WTC11 (cell line): ENCODE data around the gene PGLYRP2. TPM values are rescaled to one million over a fixed set of nuclear protein-coding genes. Genes with fewer than 3 reads are reported as not detected.
A peak's percentile ranks its signal among the peaks of the same experiment; 100 is the strongest.

Source experiments
- ATAC-seq: fragments of 200-7000 bp; cut with Tn5 transposase; 2 replicates; pipeline ENCODE4 v1.10.0; 2021; ENCODE audit warnings: mild to moderate bottlenecking, moderate library complexity
- CTCF ChIA-PET: fragments of 300-600 bp; sonication (Branson Sonifier 250); formaldehyde crosslinking; loops from one replicate; lab custom pipeline; 2021; ENCODE audit warnings: antibody characterized with exemption; lab: Charles Lee
- POLR2A ChIA-PET: fragments of 350-600 bp; sonication (Branson Sonifier 250); formaldehyde crosslinking; loops from one replicate; lab custom pipeline; 2021; ENCODE audit warnings: antibody characterized with exemption; lab: Charles Lee
- DNase-seq: peaks from one replicate; pipeline ENCODE4 v3.0.0; 2021; ENCODE audit warnings: low spot score
- H3K27ac Mint-ChIP-seq: 2 replicates; pipeline ENCODE4 v1.8.0; 2021; ENCODE audit warnings: mixed read lengths
- H3K27me3 Mint-ChIP-seq: 2 replicates; pipeline ENCODE4 v1.8.0; 2021; ENCODE audit warnings: low read depth, mild to moderate bottlenecking, moderate library complexity, mixed read lengths
- H3K36me3 Mint-ChIP-seq: 2 replicates; pipeline ENCODE4 v1.8.0; 2021; ENCODE audit warnings: mixed read lengths
- H3K4me1 Mint-ChIP-seq: 2 replicates; pipeline ENCODE4 v1.8.0; 2022; ENCODE audit warnings: mixed read lengths
- H3K4me3 Mint-ChIP-seq: 2 replicates; pipeline ENCODE4 v1.8.0; 2021; ENCODE audit warnings: mild to moderate bottlenecking, moderate library complexity, mixed read lengths
- H3K9me3 Mint-ChIP-seq: 2 replicates; pipeline ENCODE4 v1.8.0; 2021; ENCODE audit warnings: mixed read lengths
- ATF1 ChIP-seq: sonication (generic); formaldehyde crosslinking; IDR thresholded peaks from 2 replicates; pipeline ENCODE4 v1.8.1; 2023; ENCODE audit warnings: mild to moderate bottlenecking, moderate library complexity, missing genetic modification reagents
- ATF6 ChIP-seq: sonication (generic); formaldehyde crosslinking; IDR thresholded peaks from 2 replicates; pipeline ENCODE4 v1.8.1; 2023; ENCODE audit warnings: mild to moderate bottlenecking, missing genetic modification reagents
- CREB1 ChIP-seq: sonication (generic); formaldehyde crosslinking; IDR thresholded peaks from 2 replicates; pipeline ENCODE4 v1.8.0; 2023; ENCODE audit warnings: mild to moderate bottlenecking, missing genetic modification reagents
- ESRRA ChIP-seq: sonication (generic); formaldehyde crosslinking; IDR thresholded peaks from 2 replicates; pipeline ENCODE4 v1.8.1; 2022; ENCODE audit warnings: mild to moderate bottlenecking, missing genetic modification reagents, borderline replicate concordance
- HMGA2 ChIP-seq: fragments of 250-450 bp; sonication (Bioruptor Pico); IDR thresholded peaks from 2 replicates; pipeline ENCODE4 v1.4.0; 2021; ENCODE audit warnings: mild to moderate bottlenecking, moderate library complexity
- NFYB ChIP-seq: sonication (generic); formaldehyde crosslinking; conservative IDR thresholded peaks from 2 replicates; pipeline ENCODE4 v1.8.0; 2022; ENCODE audit warnings: low read depth, missing genetic modification reagents
- PREB ChIP-seq: sonication (generic); formaldehyde crosslinking; IDR thresholded peaks from 2 replicates; pipeline ENCODE4 v1.8.1; 2022; ENCODE audit warnings: mild to moderate bottlenecking, missing genetic modification reagents, moderate library complexity, borderline replicate concordance
- SP1 ChIP-seq: sonication (generic); formaldehyde crosslinking; conservative IDR thresholded peaks from 2 replicates; pipeline ENCODE4 v1.8.1; 2022; ENCODE audit warnings: missing genetic modification reagents
- TEAD4 ChIP-seq: sonication (generic); formaldehyde crosslinking; IDR thresholded peaks from 2 replicates; pipeline ENCODE4 v1.8.0; 2022; ENCODE audit warnings: mild to moderate bottlenecking, missing genetic modification reagents
- TP53 ChIP-seq: sonication (generic); formaldehyde crosslinking; IDR thresholded peaks from 2 replicates; pipeline ENCODE4 v1.8.1; 2023; ENCODE audit warnings: mild to moderate bottlenecking, missing genetic modification reagents
- USF2 ChIP-seq: sonication (generic); formaldehyde crosslinking; IDR thresholded peaks from 2 replicates; pipeline ENCODE4 v1.8.1; 2023; ENCODE audit warnings: mild to moderate bottlenecking, missing genetic modification reagents, moderate library complexity
- ZNF121 ChIP-seq: sonication (generic); formaldehyde crosslinking; IDR thresholded peaks from 2 replicates; pipeline ENCODE4 v1.8.0; 2023; ENCODE audit warnings: missing genetic modification reagents
- total RNA-seq: library from RNA; stranded (reverse); gene quantifications from 3 replicates; pipeline ENCODE4 v1.2.3, GENCODE V29; 2021
- TF ChIP-seq, protein P1 (sequence below): sonication (generic); formaldehyde crosslinking; conservative IDR thresholded peaks from 2 replicates; pipeline ENCODE4 v1.8.1; 2022; ENCODE audit warnings: mild to moderate bottlenecking, missing genetic modification reagents
- TF ChIP-seq, protein P2 (sequence below): fragments of 250-450 bp; sonication (Bioruptor Pico); IDR thresholded peaks from 2 replicates; pipeline ENCODE4 v1.8.0; 2021; ENCODE audit warnings: mild to moderate bottlenecking
- TF ChIP-seq, protein P3 (sequence below): fragments of 250-450 bp; sonication (Bioruptor Pico); conservative IDR thresholded peaks from 2 replicates; pipeline ENCODE4 v1.9.0; 2021; ENCODE audit warnings: mild to moderate bottlenecking
- TF ChIP-seq, protein P4 (sequence below): sonication (generic); formaldehyde crosslinking; IDR thresholded peaks from 2 replicates; pipeline ENCODE4 v1.8.1; 2022; ENCODE audit warnings: low read depth, missing genetic modification reagents, borderline replicate concordance
- TF ChIP-seq, protein P5 (sequence below): sonication (generic); formaldehyde crosslinking; IDR thresholded peaks from 2 replicates; pipeline ENCODE4 v1.8.0; 2023; ENCODE audit warnings: missing genetic modification reagents, mild to moderate bottlenecking, borderline replicate concordance

Gene PGLYRP2
- total RNA-seq, 1 experiment from 2014 or later: not detected

DNA sequence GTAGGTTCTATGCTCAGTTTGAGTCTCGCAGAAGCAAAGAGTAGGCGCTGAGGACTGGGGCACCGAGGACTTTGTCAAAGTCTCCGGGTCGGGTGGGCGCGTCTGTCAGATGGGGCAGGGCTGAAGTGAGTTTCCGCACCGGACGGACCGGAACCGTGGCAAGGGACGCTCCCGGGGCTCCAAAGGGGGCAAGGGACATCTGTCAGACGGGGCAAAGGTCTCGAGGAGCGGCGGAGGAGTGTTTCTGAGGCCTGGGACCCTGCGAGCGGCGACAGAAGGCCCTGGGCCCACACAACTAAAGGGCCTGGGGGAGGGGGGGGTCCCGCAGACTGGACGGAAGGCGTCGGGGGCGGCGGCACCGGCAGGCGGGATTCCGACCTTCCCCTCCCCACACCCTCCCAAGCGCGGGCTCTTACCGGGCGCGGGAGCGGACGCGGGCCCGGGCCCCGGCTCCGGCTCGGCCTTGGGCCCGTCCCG, 47.2 kb downstream of the PGLYRP2 start:
- ChIA-PET CTCF (interaction anchor here (1.3 to 1.9 kb wide), 3 partner anchors 13 to 123 kb away, joined by 7 to 22 read pairs (median 14); partner anchors contain the start of gene AKAP8L), POLR2A (interaction anchor here (1.0 to 2.4 kb wide), 3 partner anchors 13 to 124 kb away, joined by 3 to 22 read pairs (median 9); partner anchors contain the start of gene AKAP8L)
- H3K27ac Mint-ChIP-seq: peak overlapping the region; percentile 50
- peaks cover 5% of the 10 kb centered on the region for H3K36me3 Mint-ChIP-seq
- peaks cover 19% of the 10 kb centered on the region for H3K4me1 Mint-ChIP-seq
- TF ChIP-seq TP53 (no peak), USF2 (CRISPR knock-in tag) (no peak), ATF1 (CRISPR knock-in tag) (no peak), ESRRA (CRISPR knock-in tag) (no peak), TEAD4 (CRISPR knock-in tag) (no peak), PREB (CRISPR knock-in tag) (no peak), CREB1 (CRISPR knock-in tag) (no peak), ATF6 (CRISPR knock-in tag) (no peak), NFYB (no peak), SP1 (CRISPR knock-in tag) (no peak)
- TF ChIP-seq, protein P1, sequence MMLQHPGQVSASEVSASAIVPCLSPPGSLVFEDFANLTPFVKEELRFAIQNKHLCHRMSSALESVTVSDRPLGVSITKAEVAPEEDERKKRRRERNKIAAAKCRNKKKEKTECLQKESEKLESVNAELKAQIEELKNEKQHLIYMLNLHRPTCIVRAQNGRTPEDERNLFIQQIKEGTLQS (CRISPR knock-in tag): no peak
- TF ChIP-seq, protein P2, sequence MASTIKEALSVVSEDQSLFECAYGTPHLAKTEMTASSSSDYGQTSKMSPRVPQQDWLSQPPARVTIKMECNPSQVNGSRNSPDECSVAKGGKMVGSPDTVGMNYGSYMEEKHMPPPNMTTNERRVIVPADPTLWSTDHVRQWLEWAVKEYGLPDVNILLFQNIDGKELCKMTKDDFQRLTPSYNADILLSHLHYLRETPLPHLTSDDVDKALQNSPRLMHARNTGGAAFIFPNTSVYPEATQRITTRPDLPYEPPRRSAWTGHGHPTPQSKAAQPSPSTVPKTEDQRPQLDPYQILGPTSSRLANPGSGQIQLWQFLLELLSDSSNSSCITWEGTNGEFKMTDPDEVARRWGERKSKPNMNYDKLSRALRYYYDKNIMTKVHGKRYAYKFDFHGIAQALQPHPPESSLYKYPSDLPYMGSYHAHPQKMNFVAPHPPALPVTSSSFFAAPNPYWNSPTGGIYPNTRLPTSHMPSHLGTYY (CRISPR knock-in tag): no peak
- TF ChIP-seq, protein P3, sequence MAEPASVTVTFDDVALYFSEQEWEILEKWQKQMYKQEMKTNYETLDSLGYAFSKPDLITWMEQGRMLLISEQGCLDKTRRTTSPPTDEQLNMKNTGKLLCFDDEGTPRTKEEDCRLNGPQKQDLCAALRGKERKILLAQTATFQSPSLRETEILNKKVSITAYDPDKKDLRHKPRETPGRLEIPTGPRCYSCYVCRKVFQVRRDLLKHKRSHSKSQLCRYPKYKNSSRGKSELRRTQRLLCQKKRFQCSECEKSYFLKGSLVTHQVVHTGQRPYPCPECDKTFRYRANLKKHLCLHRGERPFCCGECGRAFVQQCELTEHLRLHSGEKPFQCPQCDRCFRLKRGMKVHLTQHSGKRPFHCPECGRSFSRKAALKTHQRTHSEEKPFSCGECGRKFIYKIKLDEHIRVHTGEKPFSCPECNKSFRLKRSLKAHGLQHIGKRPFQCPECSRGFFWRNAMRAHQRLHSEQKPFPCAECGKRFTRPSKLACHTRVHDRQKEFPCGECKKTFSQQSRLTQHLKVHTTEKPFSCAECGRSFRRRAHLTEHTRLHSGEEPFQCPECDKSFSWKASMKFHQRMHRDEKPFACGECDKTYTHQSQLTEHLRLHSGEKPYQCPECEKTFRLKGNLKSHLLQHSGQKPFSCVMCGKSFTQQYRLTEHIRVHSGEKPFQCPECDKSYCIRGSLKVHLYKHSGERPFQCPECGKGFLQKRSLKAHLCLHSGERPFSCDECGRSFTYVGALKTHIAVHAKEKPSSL: no peak
- DNase-seq (no peak), ATAC-seq (no peak; the same call in 1 of the 2 replicates)
- no peaks in the 10 kb centered on the region for H3K9me3 Mint-ChIP-seq
- peak overlapping the region; percentile 93 for H3K4me3 Mint-ChIP-seq
- H3K27me3 Mint-ChIP-seq: no peaks in the 10 kb centered on the region; the same call in 1 of the 2 replicates

DNA sequence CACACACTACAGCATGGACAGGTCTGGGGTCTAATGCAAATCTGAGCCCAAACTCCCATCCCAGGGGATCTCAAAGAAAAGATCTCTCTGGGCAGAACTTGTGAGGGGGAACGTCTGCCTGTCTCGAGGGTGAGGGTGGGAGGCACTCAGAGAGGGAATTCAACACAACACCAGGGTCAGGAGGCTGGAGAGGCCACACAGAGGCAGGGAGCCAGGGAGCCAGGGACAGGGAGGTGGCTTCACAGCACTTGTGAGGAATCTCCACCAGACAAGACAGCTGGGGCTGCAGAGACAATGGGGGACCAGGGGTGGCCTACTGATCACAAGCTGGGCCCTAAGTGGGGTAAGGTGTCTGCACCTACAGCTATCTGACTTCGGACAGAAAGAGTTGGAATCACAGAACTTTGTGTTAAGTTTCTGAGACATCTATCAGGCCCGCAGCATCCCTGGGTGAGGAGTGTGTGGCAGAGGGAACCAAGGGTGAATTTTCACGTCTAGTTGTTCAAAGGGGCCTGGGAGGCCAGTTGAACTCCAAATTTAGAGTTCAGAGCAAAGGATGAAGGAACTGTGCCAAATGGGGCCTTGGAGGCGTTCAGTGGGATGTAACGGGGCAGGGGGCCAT, 47.8 kb downstream of the PGLYRP2 start:
- no peak for ATAC-seq
- peak overlapping the region; percentile 93 for H3K4me3 Mint-ChIP-seq
- no peaks in the 10 kb centered on the region for H3K9me3 Mint-ChIP-seq
- peak overlapping the region; percentile 50 for H3K27ac Mint-ChIP-seq
- no peak for DNase-seq
- peaks cover 19% of the 10 kb centered on the region for H3K4me1 Mint-ChIP-seq
- POLR2A ChIA-PET: interaction anchor here (1.2 kb wide), 1 partner anchor 13 kb away, joined by 3 read pairs; the partner anchor contains the start of gene AKAP8L
- no peaks in the 10 kb centered on the region; the same call in 1 of the 2 replicates for H3K27me3 Mint-ChIP-seq
- H3K36me3 Mint-ChIP-seq: peaks cover 9% of the 10 kb centered on the region
- CTCF ChIA-PET: no interaction called here
- TF ChIP-seq ZNF121 (no peak), HMGA2 (CRISPR knock-in tag) (no peak)
- TF ChIP-seq, protein P4, sequence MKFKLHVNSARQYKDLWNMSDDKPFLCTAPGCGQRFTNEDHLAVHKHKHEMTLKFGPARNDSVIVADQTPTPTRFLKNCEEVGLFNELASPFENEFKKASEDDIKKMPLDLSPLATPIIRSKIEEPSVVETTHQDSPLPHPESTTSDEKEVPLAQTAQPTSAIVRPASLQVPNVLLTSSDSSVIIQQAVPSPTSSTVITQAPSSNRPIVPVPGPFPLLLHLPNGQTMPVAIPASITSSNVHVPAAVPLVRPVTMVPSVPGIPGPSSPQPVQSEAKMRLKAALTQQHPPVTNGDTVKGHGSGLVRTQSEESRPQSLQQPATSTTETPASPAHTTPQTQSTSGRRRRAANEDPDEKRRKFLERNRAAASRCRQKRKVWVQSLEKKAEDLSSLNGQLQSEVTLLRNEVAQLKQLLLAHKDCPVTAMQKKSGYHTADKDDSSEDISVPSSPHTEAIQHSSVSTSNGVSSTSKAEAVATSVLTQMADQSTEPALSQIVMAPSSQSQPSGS (CRISPR knock-in tag): no peak
- TF ChIP-seq, protein P5, sequence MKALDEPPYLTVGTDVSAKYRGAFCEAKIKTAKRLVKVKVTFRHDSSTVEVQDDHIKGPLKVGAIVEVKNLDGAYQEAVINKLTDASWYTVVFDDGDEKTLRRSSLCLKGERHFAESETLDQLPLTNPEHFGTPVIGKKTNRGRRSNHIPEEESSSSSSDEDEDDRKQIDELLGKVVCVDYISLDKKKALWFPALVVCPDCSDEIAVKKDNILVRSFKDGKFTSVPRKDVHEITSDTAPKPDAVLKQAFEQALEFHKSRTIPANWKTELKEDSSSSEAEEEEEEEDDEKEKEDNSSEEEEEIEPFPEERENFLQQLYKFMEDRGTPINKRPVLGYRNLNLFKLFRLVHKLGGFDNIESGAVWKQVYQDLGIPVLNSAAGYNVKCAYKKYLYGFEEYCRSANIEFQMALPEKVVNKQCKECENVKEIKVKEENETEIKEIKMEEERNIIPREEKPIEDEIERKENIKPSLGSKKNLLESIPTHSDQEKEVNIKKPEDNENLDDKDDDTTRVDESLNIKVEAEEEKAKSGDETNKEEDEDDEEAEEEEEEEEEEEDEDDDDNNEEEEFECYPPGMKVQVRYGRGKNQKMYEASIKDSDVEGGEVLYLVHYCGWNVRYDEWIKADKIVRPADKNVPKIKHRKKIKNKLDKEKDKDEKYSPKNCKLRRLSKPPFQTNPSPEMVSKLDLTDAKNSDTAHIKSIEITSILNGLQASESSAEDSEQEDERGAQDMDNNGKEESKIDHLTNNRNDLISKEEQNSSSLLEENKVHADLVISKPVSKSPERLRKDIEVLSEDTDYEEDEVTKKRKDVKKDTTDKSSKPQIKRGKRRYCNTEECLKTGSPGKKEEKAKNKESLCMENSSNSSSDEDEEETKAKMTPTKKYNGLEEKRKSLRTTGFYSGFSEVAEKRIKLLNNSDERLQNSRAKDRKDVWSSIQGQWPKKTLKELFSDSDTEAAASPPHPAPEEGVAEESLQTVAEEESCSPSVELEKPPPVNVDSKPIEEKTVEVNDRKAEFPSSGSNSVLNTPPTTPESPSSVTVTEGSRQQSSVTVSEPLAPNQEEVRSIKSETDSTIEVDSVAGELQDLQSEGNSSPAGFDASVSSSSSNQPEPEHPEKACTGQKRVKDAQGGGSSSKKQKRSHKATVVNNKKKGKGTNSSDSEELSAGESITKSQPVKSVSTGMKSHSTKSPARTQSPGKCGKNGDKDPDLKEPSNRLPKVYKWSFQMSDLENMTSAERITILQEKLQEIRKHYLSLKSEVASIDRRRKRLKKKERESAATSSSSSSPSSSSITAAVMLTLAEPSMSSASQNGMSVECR: no peak
